ENCODE data around the gene CABP7. TPM values are rescaled to one million over a fixed set of nuclear protein-coding genes. Genes with fewer than 3 reads are reported as not detected.

Gene CABP7
- total RNA-seq, 2 donors from 2014 or later, result 0.14 TPM; not detected in 1

DNA sequence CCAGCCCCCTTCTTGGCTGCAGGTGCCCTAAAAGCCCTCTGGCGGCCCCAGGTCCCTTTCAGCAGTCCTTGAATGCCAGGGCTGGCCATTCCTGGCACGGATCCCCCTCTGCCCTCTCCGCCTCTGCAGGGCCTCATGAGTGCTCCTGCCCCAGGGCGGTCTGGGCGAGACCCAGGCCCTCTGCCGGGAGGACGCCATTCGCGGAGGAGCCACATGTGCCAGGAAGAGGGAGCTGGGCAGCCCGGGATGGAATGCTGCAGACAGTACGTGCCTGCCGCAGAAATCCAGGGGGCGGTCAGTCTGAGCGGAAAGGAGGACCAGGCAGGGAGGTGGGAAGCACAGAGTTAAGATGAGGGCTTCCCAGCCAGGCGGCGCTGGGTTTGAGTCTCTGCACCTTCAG is 2.8 kb downstream of the CABP7 start:
- H3K27me3 ChIP-seq (replicated peaks; ENCODE audit: insufficient read depth), result peaks cover 8% of the 10 kb centered on the region
- no peak for ATAC-seq (ENCODE audit: insufficient number of reproducible peaks, low FRiP score, low read depth)
- H3K4me3 ChIP-seq, result no peak overlapping the region
- H3K9me3 ChIP-seq, result no peaks in the 10 kb centered on the region
- TF ChIP-seq CTCF (IDR thresholded peaks at IDR 0.05), result no peak
- no peak for DNase-seq (ENCODE audit: low spot score)
- no peak overlapping the region for H3K27ac ChIP-seq
- no peaks in the 10 kb centered on the region for H3K36me3 ChIP-seq
- peaks cover 0 to 8% of the 10 kb centered on the region in 2 donors for H3K4me1 ChIP-seq (ENCODE audit: control insufficient read depth in 1 of 2, low read depth in 2 of 2)

- Histone ChIP-seq H3K36me3 (no peaks in the 10 kb centered on the region), H3K4me1 (ENCODE audit: control insufficient read depth in 1 of 2, low read depth in 2 of 2) (peaks cover 0 to 8% of the 10 kb centered on the region in 2 donors), H3K27ac (no peak overlapping the region), H3K9me3 (no peaks in the 10 kb centered on the region), H3K27me3 (replicated peaks; ENCODE audit: insufficient read depth) (peaks cover 8% of the 10 kb centered on the region), H3K4me3 (no peak overlapping the region)
- ATAC-seq (ENCODE audit: insufficient number of reproducible peaks, low FRiP score, low read depth), result no peak
- no peak for TF ChIP-seq CTCF (IDR thresholded peaks at IDR 0.05)
- no peak for DNase-seq (ENCODE audit: low spot score)
Measured at GRCh38 chr22:29723766-29724165, 4.0 kb downstream of the CABP7 start.

GRCh38 chr22:29724843-29725242 is 5.0 kb downstream of the CABP7 start:
- H3K27ac ChIP-seq, result no peak overlapping the region
- ATAC-seq (ENCODE audit: insufficient number of reproducible peaks, low FRiP score, low read depth) (no peak), DNase-seq (ENCODE audit: low spot score) (no peak)
- no peaks in the 10 kb centered on the region for H3K36me3 ChIP-seq
- no peak for TF ChIP-seq CTCF (IDR thresholded peaks at IDR 0.05)
- peaks cover 8% of the 10 kb centered on the region for H3K27me3 ChIP-seq (replicated peaks; ENCODE audit: insufficient read depth)
- no peaks in the 10 kb centered on the region for H3K9me3 ChIP-seq
- H3K4me1 ChIP-seq (ENCODE audit: control insufficient read depth in 1 of 2, low read depth in 2 of 2), result peaks cover 0 to 8% of the 10 kb centered on the region in 2 donors
- H3K4me3 ChIP-seq, result no peak overlapping the region

DNA sequence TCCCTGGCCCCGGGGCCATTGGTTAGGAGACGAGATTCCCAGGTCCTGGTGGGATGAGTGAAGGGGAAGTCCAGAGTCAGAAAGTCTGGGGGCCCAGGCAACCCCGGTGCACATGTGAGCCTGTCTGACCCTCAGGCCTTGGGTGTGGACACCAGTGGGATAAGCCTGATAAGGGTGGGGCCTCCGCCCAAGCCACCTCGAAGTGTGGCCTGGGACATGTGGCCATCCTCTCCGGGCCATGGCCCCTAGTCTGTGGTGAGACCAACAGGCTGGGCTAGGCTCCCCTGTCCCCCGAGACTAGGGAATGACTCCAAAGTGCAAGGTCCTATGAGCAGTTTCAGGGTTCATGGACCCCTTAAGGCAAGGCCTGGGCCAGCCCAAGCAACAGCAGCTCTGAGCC is 6.3 kb downstream of the CABP7 start:
- no peak for TF ChIP-seq CTCF (IDR thresholded peaks at IDR 0.05)
- H3K4me3 ChIP-seq, result no peak overlapping the region
- H3K36me3 ChIP-seq, result peaks cover 4% of the 10 kb centered on the region
- H3K27me3 ChIP-seq (replicated peaks; ENCODE audit: insufficient read depth), result peaks cover 3% of the 10 kb centered on the region
- ATAC-seq (ENCODE audit: insufficient number of reproducible peaks, low FRiP score, low read depth) (peak; percentile 40), DNase-seq (ENCODE audit: low spot score) (no peak)
- no peaks in the 10 kb centered on the region for H3K9me3 ChIP-seq
- no peak overlapping the region for H3K27ac ChIP-seq
- no peaks in the 10 kb centered on the region for H3K4me1 ChIP-seq (ENCODE audit: control insufficient read depth in 1 of 2, low read depth in 2 of 2)

GRCh38 chr22:29726512-29727130 is 6.8 kb downstream of the CABP7 start:
- ATAC-seq (ENCODE audit: insufficient number of reproducible peaks, low FRiP score, low read depth), result no peak
- Histone ChIP-seq H3K9me3 (no peaks in the 10 kb centered on the region), H3K27ac (no peak overlapping the region)

More at GRCh38 chr22:29726512-29727130, 6.8 kb downstream of the CABP7 start:
- TF ChIP-seq CTCF (IDR thresholded peaks at IDR 0.05), result no peak
- Histone ChIP-seq H3K4me3 (no peak overlapping the region), H3K4me1 (ENCODE audit: control insufficient read depth in 1 of 2, low read depth in 2 of 2) (no peaks in the 10 kb centered on the region), H3K27me3 (replicated peaks; ENCODE audit: insufficient read depth) (no peaks in the 10 kb centered on the region), H3K36me3 (peaks cover 4% of the 10 kb centered on the region)
- no peak for DNase-seq (ENCODE audit: low spot score)

Measured in thoracic aorta (tissue), 2 donors.